GM10847 (cell line): ENCODE measurements around the gene KIF5C.

Experiments used
- POLR2A ChIP-seq: IDR thresholded peaks from 2 replicates; pipeline ENCODE4 v1.6.1; 2011; ENCODE audit not compliant: insufficient read length; ENCODE audit errors: extremely low read depth

KIF5C gene

GRCh38 chr2:149000158-149000938 lies 125.3 kb downstream of the KIF5C start:
- TF ChIP-seq POLR2A = no peak

- TF ChIP-seq POLR2A = no peak
Measured at GRCh38 chr2:149001496-149001895, 126.5 kb downstream of the KIF5C start.

GRCh38 chr2:149002378-149002890 lies 127.4 kb downstream of the KIF5C start:
- no peak for TF ChIP-seq POLR2A

GRCh38 chr2:149002891-149003740 lies 128.1 kb downstream of the KIF5C start:
- no peak for TF ChIP-seq POLR2A

- no peak for TF ChIP-seq POLR2A
Measured at GRCh38 chr2:149004836-149005235, 129.8 kb downstream of the KIF5C start.

GRCh38 chr2:149005471-149006077 lies 130.5 kb downstream of the KIF5C start:
- no peak for TF ChIP-seq POLR2A

GRCh38 chr2:149006883-149007543 lies 132.0 kb downstream of the KIF5C start:
- no peak for TF ChIP-seq POLR2A

GRCh38 chr2:149008381-149008780 lies 133.4 kb downstream of the KIF5C start:
- no peak for TF ChIP-seq POLR2A

- no peak for TF ChIP-seq POLR2A
Measured at GRCh38 chr2:149009576-149010461, 134.8 kb downstream of the KIF5C start.

- no peak for TF ChIP-seq POLR2A
Measured at GRCh38 chr2:149012545-149012944, 137.5 kb downstream of the KIF5C start.

- no peak for TF ChIP-seq POLR2A
Measured at GRCh38 chr2:149015501-149015900, 140.5 kb downstream of the KIF5C start.

GRCh38 chr2:149015926-149016563 lies 141.0 kb downstream of the KIF5C start:
- no peak for TF ChIP-seq POLR2A

GRCh38 chr2:149017116-149017985 lies 142.3 kb downstream of the KIF5C start:
- no peak for TF ChIP-seq POLR2A
